HUDEP-2 (cell line): Measurements from ENCODE around the gene IMMP2L.

ENCODE experiments used
- DNase-seq, 76 experiments: peaks; one replicate each; lab custom pipeline; 2025; ENCODE audit not compliant: unreplicated experiment in 76 of 76; lab: John Stamatoyannopoulos, UW

IMMP2L gene

DNA sequence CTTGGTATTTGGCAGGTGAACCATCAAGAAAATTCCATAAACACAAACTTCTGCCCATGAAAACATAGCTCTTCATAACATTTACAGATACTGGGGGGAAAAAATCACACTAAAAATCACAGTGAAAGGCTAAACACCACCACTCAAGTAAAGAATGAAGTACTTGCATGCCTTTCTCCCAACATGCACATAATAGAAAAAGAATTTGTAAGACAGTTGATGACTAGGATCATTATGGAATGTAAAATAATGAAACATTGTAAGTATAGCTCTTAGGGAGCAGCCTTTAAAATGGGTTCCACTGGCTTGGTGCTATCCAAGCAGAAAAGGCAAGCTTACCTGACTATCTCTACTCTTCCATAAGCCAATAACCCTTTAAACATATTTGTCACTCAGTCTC, 771.3 kb downstream of the IMMP2L start:
- no peak for DNase-seq

- DNase-seq, result no peak
Measured at GRCh38 chr7:110786328-110786965, 775.8 kb downstream of the IMMP2L start.

- no peak for DNase-seq
Measured at GRCh38 chr7:110784749-110785148, 777.5 kb downstream of the IMMP2L start.

DNA sequence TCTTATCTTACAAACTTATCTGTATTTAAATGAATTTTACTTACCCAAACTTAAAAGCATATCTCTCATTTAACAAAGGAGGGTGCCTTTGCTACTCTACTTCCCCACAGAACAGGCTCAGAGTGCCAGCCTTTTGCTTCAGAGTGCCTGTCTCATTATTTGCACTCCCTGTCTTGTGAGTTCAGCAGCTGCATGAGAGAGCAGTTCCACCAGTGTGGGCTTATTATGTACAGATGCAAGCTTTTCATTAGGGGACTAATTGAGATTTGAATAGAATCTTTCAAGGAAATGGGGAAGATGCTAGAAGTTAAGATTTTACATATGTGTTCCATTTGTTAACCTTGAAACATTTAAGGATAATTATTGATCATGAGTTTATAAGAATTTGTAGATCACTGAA, 781.6 kb downstream of the IMMP2L start:
- no peak for DNase-seq

DNA sequence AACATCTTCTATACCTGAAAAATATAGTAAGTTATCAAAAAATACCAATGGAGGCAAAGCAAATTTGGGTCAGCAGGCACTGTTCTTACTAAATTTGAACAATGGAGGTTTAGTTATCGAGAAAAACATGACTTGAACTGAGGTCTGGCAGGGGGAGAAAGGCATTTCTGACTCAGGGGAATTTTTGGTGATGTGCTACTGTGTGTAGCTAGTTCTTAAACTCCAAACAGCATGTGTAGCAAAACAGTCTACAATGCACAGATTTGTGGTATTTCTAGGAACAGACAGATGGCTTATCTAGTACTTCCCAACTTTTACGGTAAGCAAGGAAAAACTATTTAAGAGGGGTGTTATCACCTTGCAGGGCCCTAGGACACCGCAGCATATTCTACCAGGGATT, 783.0 kb downstream of the IMMP2L start:
- DNase-seq, result no peak

DNA sequence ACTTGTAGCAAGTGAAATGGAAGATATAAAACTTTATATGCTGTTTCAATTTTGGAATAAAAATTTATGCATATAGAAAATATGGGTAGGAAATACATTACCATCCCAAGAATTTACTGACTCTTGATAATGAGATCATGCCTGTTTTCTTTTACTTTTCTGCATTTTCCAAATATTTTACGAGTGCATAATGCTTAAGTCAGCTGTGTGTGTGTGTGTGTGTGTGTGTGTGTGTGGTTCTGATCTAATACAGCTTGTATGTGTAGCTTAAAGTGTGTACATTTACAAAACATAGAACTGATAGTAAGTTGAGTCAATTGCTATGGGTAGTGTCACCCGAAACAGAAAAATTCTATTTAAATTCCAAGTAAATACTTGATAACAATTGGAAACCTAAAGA, 787.2 kb downstream of the IMMP2L start:
- DNase-seq, result no peak

DNA sequence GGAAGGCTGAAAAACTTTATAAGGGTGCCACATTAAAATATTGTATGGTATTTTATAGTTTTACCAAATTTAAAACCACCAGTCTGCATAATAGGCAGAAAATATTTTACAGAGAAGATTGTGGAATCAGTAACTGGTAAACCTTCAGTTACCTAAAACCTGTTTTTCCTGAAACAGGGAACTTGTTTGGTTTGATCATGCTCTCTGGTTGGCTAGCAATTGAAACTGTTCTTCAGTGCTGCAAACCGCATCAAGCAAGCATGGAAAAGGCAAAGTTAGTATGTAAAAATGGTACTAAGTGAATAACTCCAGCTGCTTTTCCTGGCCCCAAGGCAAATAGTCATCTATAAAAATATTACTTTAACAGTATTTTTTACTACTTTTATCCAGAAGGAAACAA, 788.2 kb downstream of the IMMP2L start:
- no peak for DNase-seq

- DNase-seq, result no peak
Measured at GRCh38 chr7:110772615-110773014, 789.7 kb downstream of the IMMP2L start.

DNA sequence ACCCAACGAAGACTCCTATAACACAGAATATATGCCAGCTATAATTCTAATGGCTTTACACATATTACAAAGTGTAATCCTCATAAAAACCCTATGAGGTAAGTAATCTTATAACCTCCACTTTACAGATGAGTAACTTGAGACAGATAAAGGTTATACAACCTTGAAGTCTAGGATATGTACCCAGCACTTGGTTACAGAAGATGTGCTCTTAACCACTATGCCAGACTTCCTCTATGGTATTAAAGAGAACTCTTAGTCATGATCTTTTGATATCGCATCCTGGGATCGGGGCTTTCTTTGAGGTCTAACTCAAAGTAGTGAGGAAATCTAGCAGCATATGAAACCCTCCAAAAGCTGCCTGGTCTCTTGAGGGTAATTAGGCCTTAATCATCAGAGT, 790.6 kb downstream of the IMMP2L start:
- DNase-seq, result no peak

GRCh38 chr7:110767550-110768110, 794.7 kb downstream of the IMMP2L start:
- no peak for DNase-seq

DNA sequence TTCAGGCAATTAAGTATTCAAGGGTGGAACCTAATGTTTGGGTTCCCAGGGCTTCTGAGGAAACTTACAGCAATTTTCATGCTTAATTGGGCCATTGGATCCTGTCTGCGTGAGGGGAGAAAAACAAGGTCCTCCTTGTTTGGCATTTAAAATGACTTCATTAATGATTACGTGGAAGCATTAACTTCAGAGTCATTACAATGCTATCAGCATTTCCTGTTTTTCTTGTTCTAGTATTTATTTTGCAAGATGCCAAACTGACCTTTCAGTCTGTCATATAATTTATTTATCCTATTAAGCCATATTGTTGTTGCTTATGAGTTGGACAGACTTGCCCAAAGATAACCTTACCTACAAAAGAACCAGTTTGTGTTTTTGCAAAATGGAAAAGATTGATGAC, 795.4 kb downstream of the IMMP2L start:
- no peak for DNase-seq

GRCh38 chr7:110764852-110765251, 797.4 kb downstream of the IMMP2L start:
- no peak for DNase-seq

DNA sequence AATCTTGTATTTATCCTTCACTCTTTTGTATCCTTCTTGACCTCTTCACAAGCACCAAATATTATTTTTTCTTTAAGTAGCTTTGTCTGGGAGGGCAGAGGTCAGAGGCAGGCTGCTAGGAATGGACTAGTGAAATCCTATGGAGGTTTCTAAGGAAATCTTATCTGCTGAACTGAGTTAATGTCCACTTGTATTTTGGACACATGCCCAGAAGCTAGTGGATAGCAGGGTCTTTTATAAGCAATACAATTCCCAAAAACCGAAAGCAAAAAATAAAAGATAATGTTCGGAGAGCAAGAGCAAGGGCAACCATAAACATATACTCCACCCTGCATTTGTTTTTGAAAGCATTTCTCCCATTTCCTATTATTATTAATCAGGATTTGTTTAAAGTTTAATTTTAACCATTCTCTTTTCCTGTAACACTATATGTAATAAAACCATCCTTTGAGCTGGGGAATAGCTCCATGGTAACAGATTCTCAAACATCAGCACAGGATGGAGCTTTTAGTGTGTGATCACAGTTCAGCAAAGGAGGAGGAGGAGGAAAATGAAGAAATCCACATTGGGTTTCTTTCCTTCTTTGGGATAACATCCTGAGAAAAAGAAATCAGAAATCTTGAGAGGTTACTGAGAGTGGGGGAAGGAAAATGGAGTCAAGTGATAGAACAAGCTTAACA, 799.6 kb downstream of the IMMP2L start:
- DNase-seq, result no peak

GRCh38 chr7:110760341-110760740, 802.0 kb downstream of the IMMP2L start:
- DNase-seq, result no peak

- DNase-seq, result no peak
Measured at GRCh38 chr7:110759069-110759468, 803.2 kb downstream of the IMMP2L start.

DNA sequence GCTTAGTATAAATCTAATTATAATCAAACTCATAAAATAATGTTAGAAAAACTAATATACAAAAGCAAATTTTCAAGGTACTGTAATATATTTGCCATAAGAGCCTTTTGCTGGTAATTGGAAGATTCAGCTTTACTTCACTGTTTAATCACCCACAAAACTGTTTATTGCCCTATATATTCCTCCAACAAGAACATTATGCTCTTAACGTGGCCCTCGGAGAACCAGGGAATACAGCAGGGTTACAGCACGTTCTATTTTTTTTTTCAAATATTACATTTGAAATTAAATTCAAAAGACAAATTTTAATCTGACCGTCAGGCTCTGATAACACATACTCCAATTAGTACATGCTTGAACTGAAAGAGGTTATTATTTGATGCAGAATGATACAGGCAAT, 807.6 kb downstream of the IMMP2L start:
- DNase-seq, result no peak

DNA sequence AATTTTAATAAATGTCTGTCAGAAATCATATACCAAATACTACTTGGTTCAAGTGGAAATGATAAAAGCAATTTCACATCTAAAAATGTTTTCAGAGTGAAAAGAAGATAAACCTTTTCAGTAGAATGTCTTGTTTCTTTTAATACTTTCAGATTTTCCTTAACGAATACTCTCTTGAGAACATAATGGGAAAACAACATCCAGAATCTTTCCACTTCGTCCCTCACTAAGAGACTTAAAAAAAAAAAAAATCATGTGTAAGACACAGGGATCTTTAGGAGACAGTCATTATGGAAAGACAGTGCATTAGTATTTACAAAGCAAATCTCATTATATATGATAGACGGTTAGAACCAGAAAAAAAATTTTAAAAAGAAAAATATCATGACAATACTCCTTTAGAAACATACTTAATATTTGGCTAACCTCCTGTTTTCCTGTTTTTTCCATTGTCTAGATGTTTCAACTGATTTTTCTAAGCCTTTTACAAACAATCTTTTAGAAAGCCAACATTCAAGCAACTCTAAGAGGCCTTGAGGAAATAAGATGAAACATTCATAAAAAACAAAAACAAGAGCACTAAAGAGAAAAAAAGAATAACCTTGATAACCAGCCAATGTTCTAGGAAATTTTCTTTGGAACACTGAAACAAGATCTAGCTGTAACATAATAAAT, 811.2 kb downstream of the IMMP2L start:
- DNase-seq, result no peak

DNA sequence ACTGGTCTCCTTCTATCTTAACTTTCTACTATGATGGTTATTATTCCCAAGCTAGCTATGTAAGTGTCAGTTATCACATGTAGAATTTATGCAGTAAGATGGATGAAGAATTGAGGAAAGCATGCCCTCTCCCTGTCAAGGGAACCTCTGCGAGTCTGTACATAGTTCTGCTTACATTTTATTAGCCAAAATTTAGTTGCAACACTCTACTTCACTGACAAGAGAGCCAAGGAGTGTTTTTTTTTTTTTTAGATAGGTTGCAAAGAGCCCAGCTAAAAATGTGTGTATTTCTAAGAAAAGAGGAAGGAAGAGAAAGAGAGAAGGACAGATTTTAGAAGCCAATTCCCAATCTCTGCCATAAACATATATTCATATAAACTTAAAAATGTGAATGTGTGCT, 829.1 kb downstream of the IMMP2L start:
- DNase-seq, result no peak

DNA sequence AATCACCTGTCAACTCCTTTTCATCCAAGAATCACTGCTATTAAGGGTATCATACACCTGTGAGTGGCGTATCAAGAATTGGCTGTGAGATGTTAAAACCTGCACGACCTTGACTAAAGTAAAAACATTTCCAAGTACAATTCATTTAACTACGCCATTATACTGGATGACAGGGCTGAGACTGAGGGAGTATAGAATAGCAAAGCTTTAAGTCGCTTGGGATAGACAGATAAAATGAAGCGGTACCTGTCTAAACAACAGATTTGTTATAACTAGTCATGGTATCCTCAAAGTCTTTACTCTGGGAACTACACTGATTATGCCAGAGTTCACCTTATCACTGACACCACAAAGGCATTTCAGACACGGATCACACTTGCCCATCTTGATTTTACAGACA, 837.5 kb downstream of the IMMP2L start:
- DNase-seq, result no peak

DNA sequence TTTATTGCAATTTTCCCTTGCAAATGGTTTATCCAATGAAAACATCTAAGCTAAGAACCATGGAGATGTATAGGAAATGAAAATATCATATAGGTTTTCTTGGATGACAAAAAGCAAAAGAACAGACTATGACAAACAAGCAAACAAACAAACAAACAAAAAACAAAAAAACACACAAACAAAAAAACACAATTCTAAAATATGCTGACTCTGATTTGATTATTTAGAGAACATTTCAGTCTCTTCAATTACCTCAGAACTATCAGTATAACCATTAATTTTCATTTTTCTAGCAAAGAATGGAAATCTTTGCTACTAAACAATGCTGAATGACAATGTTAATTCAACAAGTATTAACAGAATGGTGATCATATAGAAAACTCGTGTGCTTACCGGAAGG, 840.9 kb downstream of the IMMP2L start:
- DNase-seq, result no peak

DNA sequence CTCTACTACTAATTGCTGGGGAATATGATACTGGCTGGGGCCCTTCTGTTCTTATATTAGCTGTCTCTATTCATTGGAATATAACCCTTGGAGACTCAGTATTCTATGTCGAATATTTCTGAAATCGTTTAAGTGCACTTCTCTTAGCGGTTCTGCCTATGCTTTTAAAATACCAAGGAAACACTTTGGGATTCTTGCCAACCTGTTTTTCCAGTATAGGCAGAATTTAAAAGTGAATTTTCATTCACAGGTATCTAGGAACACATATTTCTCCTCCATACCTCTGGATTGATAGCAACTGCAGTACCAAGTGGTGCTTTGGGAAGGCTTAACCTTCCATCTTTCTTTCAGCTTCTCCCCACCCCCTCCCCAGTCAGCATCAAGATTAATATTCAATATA, 841.7 kb downstream of the IMMP2L start:
- DNase-seq, result no peak

DNA sequence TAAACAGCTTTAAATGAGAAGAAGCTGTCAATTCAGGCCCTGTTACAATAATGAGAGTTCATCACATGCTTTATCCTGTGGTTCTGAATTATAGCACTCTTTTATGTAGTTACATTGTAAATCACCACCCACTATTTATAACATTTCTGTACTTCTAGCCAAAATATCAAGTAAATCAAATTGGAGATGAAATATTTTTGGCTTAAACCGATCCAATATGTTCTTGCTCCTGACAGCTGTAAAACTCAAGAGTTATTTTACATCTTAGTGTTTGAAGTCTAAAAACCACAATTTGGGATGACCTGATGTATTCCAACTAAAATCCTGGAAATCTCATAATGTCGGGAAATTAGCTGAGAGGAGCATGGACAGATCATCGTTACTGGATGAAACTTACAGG, 842.6 kb downstream of the IMMP2L start:
- DNase-seq, result no peak
